ENCODE results near the gene NUDT17. TPM values are rescaled to one million over a fixed set of nuclear protein-coding genes. Genes with fewer than 3 reads are reported as not detected.

Gene NUDT17
- total RNA-seq, 1 donor from 2014 or later, result 4.7 TPM

DNA sequence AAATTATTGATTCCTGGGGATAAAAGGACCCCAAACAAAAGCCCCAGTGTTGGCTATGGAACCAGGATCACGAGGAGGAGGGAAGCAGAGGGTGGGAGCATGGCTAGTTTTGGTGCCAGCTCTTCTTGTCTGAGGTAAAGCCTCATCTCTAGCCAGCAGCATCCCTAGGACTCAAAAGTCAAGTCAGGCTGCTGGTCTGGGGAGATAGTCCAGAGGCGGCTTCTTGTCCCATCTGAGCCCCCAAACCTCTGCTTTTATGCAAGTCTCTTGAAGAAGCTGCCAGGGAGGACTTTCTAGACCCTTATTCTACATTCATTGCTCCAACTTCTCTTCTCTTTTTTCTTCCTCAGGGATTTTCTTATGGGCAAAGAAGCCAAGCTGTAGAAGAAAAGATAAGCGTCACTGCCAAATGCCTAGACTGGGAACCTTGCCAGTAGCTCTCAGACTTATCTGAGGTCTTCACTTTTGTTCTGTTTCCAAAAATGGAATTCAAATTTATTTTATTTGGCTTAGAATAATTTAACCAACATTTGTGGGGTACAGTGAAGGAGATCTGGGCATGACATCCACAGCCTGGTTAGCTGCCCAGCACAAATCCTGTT, 47.2 kb downstream of the NUDT17 start:
- Mint-ChIP-seq H3K27me3 (ENCODE audit: low read depth) (peaks cover 4% of the 10 kb centered on the region), H3K9me3 (no peaks in the 10 kb centered on the region), H3K27ac (peak overlapping the region; percentile 96), H3K4me3 (peak overlapping the region; percentile 27), H3K36me3 (no peaks in the 10 kb centered on the region), H3K4me1 (peaks cover 23% of the 10 kb centered on the region)
- TF ChIP-seq, protein P1, sequence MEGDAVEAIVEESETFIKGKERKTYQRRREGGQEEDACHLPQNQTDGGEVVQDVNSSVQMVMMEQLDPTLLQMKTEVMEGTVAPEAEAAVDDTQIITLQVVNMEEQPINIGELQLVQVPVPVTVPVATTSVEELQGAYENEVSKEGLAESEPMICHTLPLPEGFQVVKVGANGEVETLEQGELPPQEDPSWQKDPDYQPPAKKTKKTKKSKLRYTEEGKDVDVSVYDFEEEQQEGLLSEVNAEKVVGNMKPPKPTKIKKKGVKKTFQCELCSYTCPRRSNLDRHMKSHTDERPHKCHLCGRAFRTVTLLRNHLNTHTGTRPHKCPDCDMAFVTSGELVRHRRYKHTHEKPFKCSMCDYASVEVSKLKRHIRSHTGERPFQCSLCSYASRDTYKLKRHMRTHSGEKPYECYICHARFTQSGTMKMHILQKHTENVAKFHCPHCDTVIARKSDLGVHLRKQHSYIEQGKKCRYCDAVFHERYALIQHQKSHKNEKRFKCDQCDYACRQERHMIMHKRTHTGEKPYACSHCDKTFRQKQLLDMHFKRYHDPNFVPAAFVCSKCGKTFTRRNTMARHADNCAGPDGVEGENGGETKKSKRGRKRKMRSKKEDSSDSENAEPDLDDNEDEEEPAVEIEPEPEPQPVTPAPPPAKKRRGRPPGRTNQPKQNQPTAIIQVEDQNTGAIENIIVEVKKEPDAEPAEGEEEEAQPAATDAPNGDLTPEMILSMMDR (IDR thresholded peaks at IDR 0.05; ENCODE audit: unreplicated experiment), result no peak
- no peak for DNase-seq (ENCODE audit: low spot score in 2 of 2, unreplicated experiment in 2 of 2)

GRCh38 chr1:145893306-145894055, 48.1 kb downstream of the NUDT17 start:
- Mint-ChIP-seq H3K4me1 (peaks cover 23% of the 10 kb centered on the region), H3K27me3 (ENCODE audit: low read depth) (peaks cover 4% of the 10 kb centered on the region), H3K9me3 (no peaks in the 10 kb centered on the region), H3K36me3 (no peaks in the 10 kb centered on the region), H3K4me3 (no peak overlapping the region), H3K27ac (no peak overlapping the region)
- TF ChIP-seq, protein P1 (IDR thresholded peaks at IDR 0.05; ENCODE audit: unreplicated experiment), result no peak
- DNase-seq (ENCODE audit: low spot score in 2 of 2, unreplicated experiment in 2 of 2), result no peak

GRCh38 chr1:145895471-145895870, 50.0 kb downstream of the NUDT17 start:
- H3K4me1 Mint-ChIP-seq, result peaks cover 23% of the 10 kb centered on the region

DNA sequence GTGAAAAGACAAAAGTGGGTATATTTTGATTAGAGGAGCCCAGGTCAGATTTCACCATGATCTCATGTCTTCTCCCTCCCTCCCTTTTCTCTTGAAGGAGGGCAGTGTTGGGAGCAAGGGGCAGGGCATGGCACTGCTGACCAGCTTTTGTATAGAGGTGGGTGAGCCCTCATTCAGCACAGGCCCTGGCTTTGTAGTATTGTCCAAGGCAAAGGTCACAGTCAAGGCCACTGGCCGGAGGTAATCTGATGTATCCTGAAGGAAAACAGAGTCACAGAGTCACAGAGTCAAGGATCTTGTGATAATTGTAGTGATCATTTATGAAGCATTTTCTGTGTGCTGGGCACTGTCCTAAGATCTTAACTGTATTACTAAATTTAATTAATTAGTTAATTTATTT, 52.5 kb downstream of the NUDT17 start:
- H3K27me3 Mint-ChIP-seq (ENCODE audit: low read depth), result peaks cover 4% of the 10 kb centered on the region
- peaks cover 3% of the 10 kb centered on the region for H3K4me1 Mint-ChIP-seq
- no peak overlapping the region for H3K27ac Mint-ChIP-seq
- TF ChIP-seq, protein P1 (IDR thresholded peaks at IDR 0.05; ENCODE audit: unreplicated experiment), result no peak
- no peak for DNase-seq (ENCODE audit: low spot score in 2 of 2, unreplicated experiment in 2 of 2)
- H3K9me3 Mint-ChIP-seq, result no peaks in the 10 kb centered on the region
- no peak overlapping the region for H3K4me3 Mint-ChIP-seq
- H3K36me3 Mint-ChIP-seq, result no peaks in the 10 kb centered on the region

More at GRCh38 chr1:145895471-145895870, 50.0 kb downstream of the NUDT17 start:
- Mint-ChIP-seq H3K9me3 (no peaks in the 10 kb centered on the region), H3K27me3 (ENCODE audit: low read depth) (peaks cover 4% of the 10 kb centered on the region), H3K27ac (no peak overlapping the region), H3K36me3 (no peaks in the 10 kb centered on the region), H3K4me3 (no peak overlapping the region)
- TF ChIP-seq, protein P1 (IDR thresholded peaks at IDR 0.05; ENCODE audit: unreplicated experiment), result no peak
- DNase-seq (ENCODE audit: low spot score in 2 of 2, unreplicated experiment in 2 of 2), result no peak

Small RNA genes within 50 kb of the gene (microRNA-seq; reads per million reads assigned to microRNA genes)
- gene MIR6736, result not detected

Other genes starting within 250 kb of the NUDT17 start
- gene GPR89A, start 237.6 kb upstream of the NUDT17 start, total RNA-seq, result 21.6 to 31.5 TPM (median 26.3 TPM) in 3 replicates
- gene PDZK1, start 138.3 kb upstream of the NUDT17 start, total RNA-seq, result 0.34 to 0.64 TPM (median 0.51 TPM) in 3 replicates
- gene CD160, start 126.1 kb upstream of the NUDT17 start, total RNA-seq, result 0.23 TPM in 1 of 3 replicates, not detected in the others
- gene RNF115, start 21.5 kb upstream of the NUDT17 start, total RNA-seq, result 13.9 to 15.3 TPM (median 15.0 TPM) in 3 replicates
- 32.5 to 34.2 TPM (median 33.5 TPM) in 3 replicates for gene POLR3C, start 21.4 kb upstream of the NUDT17 start, total RNA-seq
- 57.6 to 62.6 TPM (median 62.0 TPM) in 3 replicates for gene PIAS3, start 13.5 kb downstream of the NUDT17 start, total RNA-seq
- 0.40 to 0.61 TPM (median 0.58 TPM) in 3 replicates for gene ANKRD35, start 40.2 kb downstream of the NUDT17 start, total RNA-seq
- 0.38 to 0.60 TPM (median 0.59 TPM) in 3 replicates for gene ITGA10, start 64.4 kb downstream of the NUDT17 start, total RNA-seq
- 26.8 to 27.2 TPM (median 26.9 TPM) in 3 replicates for gene PEX11B, start 73.1 kb downstream of the NUDT17 start, total RNA-seq
- gene RBM8A, start 81.9 kb downstream of the NUDT17 start, total RNA-seq, result 146 to 154 TPM (median 148 TPM) in 3 replicates
- gene LIX1L, start 112.4 kb downstream of the NUDT17 start, total RNA-seq, result 26.6 to 27.6 TPM (median 27.1 TPM) in 3 replicates
- 0.86 to 1.9 TPM (median 0.94 TPM) in 3 replicates for gene ANKRD34A, start 118.9 kb downstream of the NUDT17 start, total RNA-seq
- 14.4 to 16.4 TPM (median 14.7 TPM) in 3 replicates for gene POLR3GL, start 119.1 kb downstream of the NUDT17 start, total RNA-seq
- gene TXNIP, start 150.9 kb downstream of the NUDT17 start, total RNA-seq, result 125 to 129 TPM (median 129 TPM) in 3 replicates
- not detected in 3 replicates for gene HJV, start 176.1 kb downstream of the NUDT17 start, total RNA-seq